AG04450 (cell line): ENCODE data around the gene LRRC36. TPM values are rescaled to one million over a fixed set of nuclear protein-coding genes. Genes with fewer than 3 reads are reported as not detected.

Experiments
- CTCF ChIA-PET: fragments of 300-600, 350-600 bp; formaldehyde crosslinking; extraction: SDS; loops from one replicate; lab custom pipeline; 2022; ENCODE audit warnings: antibody characterized with exemption, inconsistent platforms; lab: Charles Lee
- POLR2A ChIA-PET: fragments of 350-600 bp; formaldehyde crosslinking; extraction: SDS; loops from one replicate; lab custom pipeline; 2021; ENCODE audit warnings: antibody characterized with exemption, inconsistent platforms; lab: Yijun Ruan, JAX
- DNase-seq: peaks from one replicate; pipeline ENCODE4 v3.0.0-alpha.2; 2011; ENCODE audit warnings: low read depth, low spot score
- H3K27ac ChIP-seq: one replicate; pipeline ENCODE4 v1.5.1; 2012; ENCODE audit warnings: low read depth, low read length, control low read depth
- H3K27me3 ChIP-seq: one replicate; pipeline ENCODE4 v1.6.0; 2012; ENCODE audit warnings: low read length; ENCODE audit not compliant: control insufficient read depth, insufficient read depth
- H3K4me3 ChIP-seq: 2 replicates; pipeline ENCODE4 v1.5.1; 2011; ENCODE audit warnings: mild to moderate bottlenecking, low read depth, low read length, control low read depth
- H3K9me3 ChIP-seq: 2 replicates; pipeline ENCODE4 v1.5.1; 2012; ENCODE audit warnings: low read length; ENCODE audit not compliant: control insufficient read depth, insufficient read depth
- polyA plus RNA-seq: library from polyadenylated mRNA; depleted of rRNA; stranded (reverse); fragments of >200 nt; gene quantifications from 2 replicates; pipeline ENCODE4 v1.2.3, GENCODE V29; 2011
- TF ChIP-seq, protein P1 (sequence below): IDR thresholded peaks from 2 replicates; pipeline ENCODE4 v1.5.1; 2011; ENCODE audit warnings: low read depth, low read length, control low read depth, inconsistent platforms

The LRRC36 gene
- polyA plus RNA-seq, 1 experiment = 0.41 TPM

DNA sequence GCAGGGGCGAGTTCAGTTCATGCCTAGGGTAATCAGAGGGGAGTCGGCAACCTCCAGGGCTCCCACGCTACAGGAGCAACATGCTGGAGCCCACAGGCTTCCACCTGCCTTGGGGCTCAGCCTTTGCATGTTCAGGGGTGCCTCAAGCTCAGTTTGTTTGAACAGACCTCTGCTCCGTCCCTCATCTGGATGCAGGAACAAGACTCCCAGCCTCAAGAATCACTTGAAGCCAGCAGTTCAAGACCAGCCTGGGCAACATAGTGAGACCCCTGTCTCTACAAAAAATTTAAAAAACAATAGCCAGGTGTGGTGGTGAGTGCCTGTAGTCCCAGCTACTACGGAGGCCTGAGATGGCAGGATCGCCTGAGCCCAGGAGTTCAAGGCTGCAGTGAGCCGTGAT, 99.4 kb downstream of the LRRC36 start:
- no peak overlapping the region for H3K27ac ChIP-seq
- DNase-seq = no peak
- ChIA-PET POLR2A (no interaction called here), CTCF (interaction anchor here (1.0 to 6.7 kb wide), 8 partner anchors 9 to 57 kb away, joined by 3 to 154 read pairs (median 24); partner anchors contain the start of gene ZDHHC1)
- TF ChIP-seq, protein P1, sequence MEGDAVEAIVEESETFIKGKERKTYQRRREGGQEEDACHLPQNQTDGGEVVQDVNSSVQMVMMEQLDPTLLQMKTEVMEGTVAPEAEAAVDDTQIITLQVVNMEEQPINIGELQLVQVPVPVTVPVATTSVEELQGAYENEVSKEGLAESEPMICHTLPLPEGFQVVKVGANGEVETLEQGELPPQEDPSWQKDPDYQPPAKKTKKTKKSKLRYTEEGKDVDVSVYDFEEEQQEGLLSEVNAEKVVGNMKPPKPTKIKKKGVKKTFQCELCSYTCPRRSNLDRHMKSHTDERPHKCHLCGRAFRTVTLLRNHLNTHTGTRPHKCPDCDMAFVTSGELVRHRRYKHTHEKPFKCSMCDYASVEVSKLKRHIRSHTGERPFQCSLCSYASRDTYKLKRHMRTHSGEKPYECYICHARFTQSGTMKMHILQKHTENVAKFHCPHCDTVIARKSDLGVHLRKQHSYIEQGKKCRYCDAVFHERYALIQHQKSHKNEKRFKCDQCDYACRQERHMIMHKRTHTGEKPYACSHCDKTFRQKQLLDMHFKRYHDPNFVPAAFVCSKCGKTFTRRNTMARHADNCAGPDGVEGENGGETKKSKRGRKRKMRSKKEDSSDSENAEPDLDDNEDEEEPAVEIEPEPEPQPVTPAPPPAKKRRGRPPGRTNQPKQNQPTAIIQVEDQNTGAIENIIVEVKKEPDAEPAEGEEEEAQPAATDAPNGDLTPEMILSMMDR = no peak
- H3K9me3 ChIP-seq = no peaks in the 10 kb centered on the region
- peaks cover 53% of the 10 kb centered on the region for H3K27me3 ChIP-seq
- no peak overlapping the region for H3K4me3 ChIP-seq

DNA sequence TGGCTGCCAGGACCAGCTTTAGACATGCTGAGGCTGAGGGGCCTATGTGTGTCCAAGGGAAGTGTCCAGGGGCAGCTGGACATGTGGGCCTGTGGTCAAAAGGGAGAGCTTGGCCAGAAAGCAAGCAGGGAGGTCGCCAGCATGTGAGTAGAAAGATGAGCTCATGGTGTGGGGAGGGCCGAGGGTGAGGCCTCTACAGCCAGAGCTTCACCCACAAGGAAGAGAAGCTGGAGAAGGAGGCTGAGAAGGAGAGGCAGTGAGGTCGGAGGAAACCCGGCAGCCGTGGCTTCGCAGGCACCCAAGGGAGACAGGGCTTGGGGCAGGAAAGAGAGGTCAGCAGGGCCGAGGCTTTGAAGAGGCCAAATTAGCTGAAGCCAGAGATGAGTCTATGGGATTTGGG, 100.3 kb downstream of the LRRC36 start:
- ChIA-PET POLR2A (no interaction called here), CTCF (interaction anchor here (0.5 to 6.7 kb wide), 14 partner anchors 9 to 1944 kb away, joined by 3 to 154 read pairs (median 9); partner anchors contain the start of genes ATP6V0D1 and ZDHHC1)
- H3K27ac ChIP-seq = no peak overlapping the region
- H3K4me3 ChIP-seq = no peak overlapping the region
- peaks cover 59% of the 10 kb centered on the region for H3K27me3 ChIP-seq
- TF ChIP-seq, protein P1 = no peak
- no peak for DNase-seq
- H3K9me3 ChIP-seq = no peaks in the 10 kb centered on the region

DNA sequence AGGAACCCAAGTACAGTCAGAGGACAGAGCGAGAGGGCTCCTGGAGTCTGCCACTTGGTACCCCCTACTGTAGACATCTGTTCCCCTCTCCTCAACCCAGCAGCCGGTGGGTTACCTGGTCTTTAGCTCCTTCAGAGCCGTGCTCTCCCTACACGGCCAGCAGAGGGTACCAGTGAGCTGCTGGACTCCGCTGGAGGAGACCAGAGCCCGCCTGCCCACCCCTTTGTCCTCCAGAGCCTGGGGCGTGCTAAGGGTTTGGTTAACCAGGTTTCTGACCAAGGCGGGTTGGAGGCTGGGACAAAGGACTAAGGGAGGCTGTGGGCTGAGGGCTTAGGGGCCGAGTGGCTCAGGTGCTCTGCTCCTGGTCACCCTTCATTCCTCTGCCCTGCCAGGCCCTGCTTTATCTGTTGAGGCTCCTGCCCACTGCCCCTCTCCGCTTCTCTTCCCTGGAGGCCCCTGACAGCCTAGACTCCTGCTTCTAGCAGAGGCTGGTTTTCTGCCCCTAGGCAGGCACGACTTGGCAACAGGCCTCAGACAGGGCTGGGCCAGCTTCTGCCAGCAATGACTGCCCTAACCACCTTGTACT, 101.6 kb downstream of the LRRC36 start:
- TF ChIP-seq, protein P1 = peak; percentile 95
- H3K9me3 ChIP-seq = no peaks in the 10 kb centered on the region
- H3K4me3 ChIP-seq = no peak overlapping the region
- no peak for DNase-seq
- no peak overlapping the region for H3K27ac ChIP-seq
- ChIA-PET CTCF (interaction anchor here (0.6 to 6.7 kb wide), 25 partner anchors 8 to 168 kb away, joined by 3 to 154 read pairs (median 7); partner anchors contain the start of genes ATP6V0D1 and ZDHHC1), POLR2A (interaction anchor here (0.8 to 1.1 kb wide), 5 partner anchors 18 to 168 kb away, joined by 3 to 6 read pairs (median 3); partner anchors contain the start of gene ATP6V0D1)
- peaks cover 56% of the 10 kb centered on the region for H3K27me3 ChIP-seq

DNA sequence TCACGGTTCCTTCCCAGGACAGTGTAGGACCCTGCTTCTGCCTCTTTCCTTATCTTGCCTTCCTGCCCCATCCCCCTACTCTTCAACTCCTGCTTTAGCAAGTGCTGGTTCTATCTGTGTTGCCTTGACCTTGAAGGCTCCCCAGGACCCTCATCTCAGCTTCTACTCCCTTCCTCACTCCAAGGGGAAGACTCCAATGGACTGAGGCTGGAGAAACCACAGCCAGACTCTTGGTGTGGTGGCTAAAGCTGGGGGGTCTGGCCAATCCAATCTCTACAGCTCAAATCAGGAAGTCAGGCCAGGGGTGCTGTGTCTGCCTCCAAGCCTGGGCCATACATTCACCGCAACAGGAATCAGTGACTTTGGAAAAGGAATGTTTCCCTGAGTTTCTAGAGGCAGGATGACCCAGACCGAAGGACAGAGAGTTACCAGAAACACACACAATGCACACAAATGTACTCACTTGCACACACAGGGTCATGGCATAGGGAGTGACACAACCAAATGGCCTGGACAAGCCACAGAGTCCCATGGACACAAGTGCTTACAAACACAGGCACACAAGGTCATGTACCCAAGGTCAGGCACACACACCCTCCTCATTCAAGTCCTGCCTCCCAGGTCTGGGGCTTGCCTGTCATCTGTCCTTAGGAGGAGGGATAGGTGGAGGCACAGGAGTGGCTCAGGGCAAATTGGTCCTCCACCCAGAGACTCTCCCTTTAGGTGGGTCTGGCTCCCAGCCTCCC, 102.6 kb downstream of the LRRC36 start:
- CTCF ChIA-PET = interaction anchor here (1.4 to 6.7 kb wide), 10 partner anchors 12 to 85 kb away, joined by 5 to 154 read pairs (median 17); partner anchors contain the start of genes ATP6V0D1 and ZDHHC1
- Histone ChIP-seq H3K4me3 (no peak overlapping the region), H3K27ac (no peak overlapping the region), H3K27me3 (peaks cover 50% of the 10 kb centered on the region), H3K9me3 (no peaks in the 10 kb centered on the region)
- POLR2A ChIA-PET = no interaction called here
- TF ChIP-seq, protein P1 = no peak
- no peak for DNase-seq
